Measurements from ENCODE around the gene ACP1.

DNA sequence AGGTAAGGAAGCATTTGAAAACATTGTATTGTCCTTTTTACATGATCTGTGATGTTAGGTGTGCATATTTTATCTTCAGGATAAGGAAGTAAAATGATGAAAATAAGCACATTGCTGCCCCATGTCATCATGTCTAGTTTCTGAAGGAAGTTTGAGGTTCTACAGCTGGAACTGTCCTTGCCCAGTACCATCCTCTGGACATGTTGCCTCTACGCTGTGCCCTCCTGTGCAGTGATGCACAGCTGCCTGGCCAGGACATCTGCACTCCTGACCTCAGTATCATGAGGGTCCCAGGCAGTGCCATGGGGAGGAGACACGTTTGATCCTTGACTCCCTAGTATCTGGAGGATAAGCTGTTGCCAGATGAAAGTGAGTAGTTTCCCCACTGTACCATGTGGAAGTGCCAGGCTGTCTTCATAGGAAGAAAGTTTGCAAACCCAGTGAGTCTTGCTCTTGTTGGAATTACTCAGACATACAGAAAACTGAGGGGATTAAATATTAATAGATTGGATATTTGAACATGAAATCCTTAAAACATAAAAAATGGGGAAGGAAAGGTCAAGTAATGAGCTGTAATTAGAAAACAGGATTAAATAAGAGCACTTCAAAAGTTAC is 13.7 kb downstream of the ACP1 start:
- TF ChIP-seq, protein P1, sequence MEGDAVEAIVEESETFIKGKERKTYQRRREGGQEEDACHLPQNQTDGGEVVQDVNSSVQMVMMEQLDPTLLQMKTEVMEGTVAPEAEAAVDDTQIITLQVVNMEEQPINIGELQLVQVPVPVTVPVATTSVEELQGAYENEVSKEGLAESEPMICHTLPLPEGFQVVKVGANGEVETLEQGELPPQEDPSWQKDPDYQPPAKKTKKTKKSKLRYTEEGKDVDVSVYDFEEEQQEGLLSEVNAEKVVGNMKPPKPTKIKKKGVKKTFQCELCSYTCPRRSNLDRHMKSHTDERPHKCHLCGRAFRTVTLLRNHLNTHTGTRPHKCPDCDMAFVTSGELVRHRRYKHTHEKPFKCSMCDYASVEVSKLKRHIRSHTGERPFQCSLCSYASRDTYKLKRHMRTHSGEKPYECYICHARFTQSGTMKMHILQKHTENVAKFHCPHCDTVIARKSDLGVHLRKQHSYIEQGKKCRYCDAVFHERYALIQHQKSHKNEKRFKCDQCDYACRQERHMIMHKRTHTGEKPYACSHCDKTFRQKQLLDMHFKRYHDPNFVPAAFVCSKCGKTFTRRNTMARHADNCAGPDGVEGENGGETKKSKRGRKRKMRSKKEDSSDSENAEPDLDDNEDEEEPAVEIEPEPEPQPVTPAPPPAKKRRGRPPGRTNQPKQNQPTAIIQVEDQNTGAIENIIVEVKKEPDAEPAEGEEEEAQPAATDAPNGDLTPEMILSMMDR (IDR thresholded peaks at IDR 0.05; ENCODE audit: insufficient read depth, low read length, poor library complexity, severe bottlenecking): no peak
- TF ChIP-seq EZH2phosphoT487 (conservative IDR thresholded peaks at IDR 0.05; ENCODE audit: low read length): no peak
